Ishikawa (cell line): ENCODE measurements around the gene TXLNG.

Experiments used
- RAD21 ChIP-seq: IDR thresholded peaks from 2 replicates; pipeline ENCODE4 v1.6.1; 2012; ENCODE audit warnings: low read depth
- TF ChIP-seq, protein P1 (sequence below): IDR thresholded peaks from 2 replicates; pipeline ENCODE4 v1.6.1; 2012

DNA sequence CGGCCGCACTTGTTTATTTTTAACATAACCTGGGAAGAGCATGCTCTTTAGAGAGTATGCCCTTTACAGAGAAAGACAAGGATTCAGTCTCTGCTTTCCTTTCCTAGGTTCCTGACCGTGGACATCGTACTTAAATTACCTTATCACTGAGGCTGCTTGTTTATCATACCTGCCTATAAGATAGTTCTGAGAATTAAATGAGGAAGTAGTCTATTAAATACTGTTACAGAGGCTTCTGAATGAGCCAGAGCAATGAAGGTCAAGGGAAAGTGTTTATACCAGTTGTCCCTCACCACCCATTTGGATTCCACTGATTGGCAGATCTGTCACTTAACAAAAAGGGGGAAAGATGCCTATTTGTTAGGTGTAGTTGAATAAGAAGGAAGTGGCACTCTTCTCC is 10.0 kb downstream of the TXLNG start:
- TF ChIP-seq, protein P1, sequence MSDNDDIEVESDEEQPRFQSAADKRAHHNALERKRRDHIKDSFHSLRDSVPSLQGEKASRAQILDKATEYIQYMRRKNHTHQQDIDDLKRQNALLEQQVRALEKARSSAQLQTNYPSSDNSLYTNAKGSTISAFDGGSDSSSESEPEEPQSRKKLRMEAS, result no peak
- TF ChIP-seq RAD21, result no peak
